Transverse colon (tissue), 4 donors: Measurements from ENCODE around the gene TMEM114. TPM values are rescaled to one million over a fixed set of nuclear protein-coding genes. Genes with fewer than 3 reads are reported as not detected.

Experiments
- DNase-seq: peaks from one replicate; pipeline ENCODE4 v3.0.0-alpha.2; 2019
- H3K27ac ChIP-seq, 4 donors: fragments of 200-600 bp; sonication (generic); 2 replicates each; pipeline ENCODE4 v1.5.1; 2016 to 2018; ENCODE audit warnings: inconsistent platforms in 4 of 4
- H3K27me3 ChIP-seq: fragments of 200-600 bp; sonication (generic); 2 replicates; pipeline ENCODE4 v1.5.1; 2017; ENCODE audit warnings: inconsistent platforms
- H3K36me3 ChIP-seq, 4 donors: fragments of 200-600 bp; sonication (generic); 2 replicates each; pipeline ENCODE4 v1.5.1; 2017 to 2019; ENCODE audit warnings: inconsistent platforms in 4 of 4
- H3K4me1 ChIP-seq, 4 donors: fragments of 200-600 bp; sonication (generic); 2 replicates each; pipeline ENCODE4 v1.5.1; 2017 to 2020; ENCODE audit warnings: inconsistent platforms in 4 of 4
- H3K4me3 ChIP-seq, 4 donors: fragments of 200-600 bp; sonication (generic); 1 replicate in 1 of 4; 2 replicates in 3 of 4; pipeline versions ENCODE4 v1.5.1 to v1.6.1; 2017 to 2019; ENCODE audit warnings: inconsistent platforms in 4 of 4
- H3K9me3 ChIP-seq, 2 donors: fragments of 200-600 bp; sonication (generic); 2 replicates each; pipeline ENCODE4 v1.5.1; 2017 to 2019; ENCODE audit warnings: inconsistent platforms in 2 of 2
- CTCF ChIP-seq, 5 experiments: fragments of 200-600 bp in 3 of 5; fragments of 450-650 bp in 2 of 5; sonication (generic) in 3 of 5; IDR thresholded peaks; 1 replicate in 2 of 5; 2 replicates in 3 of 5; pipeline ENCODE4 v1.5.1; 2016 to 2017; ENCODE audit warnings: antibody characterized with exemption in 5 of 5, inconsistent platforms in 3 of 5, mild to moderate bottlenecking in 2 of 5, moderate library complexity in 1 of 5
- EP300 ChIP-seq: sonication (generic); formaldehyde crosslinking; IDR thresholded peaks from one replicate; pipeline ENCODE4 v1.6.1; 2017; ENCODE audit warnings: antibody characterized with exemption, low read depth
- POLR2A ChIP-seq: fragments of 450-650 bp; IDR thresholded peaks from one replicate; pipeline ENCODE4 v1.6.1; 2016; ENCODE audit warnings: antibody characterized with exemption, mild to moderate bottlenecking, moderate library complexity
- POLR2AphosphoS5 ChIP-seq, 3 donors: sonication (generic); formaldehyde crosslinking; IDR thresholded peaks; one replicate each; pipeline ENCODE4 v1.6.1; 2016; ENCODE audit warnings: antibody characterized with exemption in 3 of 3
- WGBS, 2 donors: methylation state at CpG; one replicate each; pipeline ENCODE4 v1.1.5; 2018; ENCODE audit warnings: low coverage in 1 of 2; 5-methylcytosine and 5-hydroxymethylcytosine counted together
- in situ Hi-C, 4 donors: fragments of 200-750 bp; cut with MboI; loops; one replicate each; pipeline versions ENCODE4 v1.15.0 to v1.15.1; 2017; ENCODE audit warnings: low sequenced_read_pairs in 3 of 4, low pct_ligation_motif_present in 1 of 4, low pct_unique_long_range_greater_than_20kb in 1 of 4
- intact Hi-C: fragments of 100-400 bp; cut with DNase I; formaldehyde crosslinking; loops from one replicate; pipeline ENCODE4 v1.15.1; 2023; ENCODE audit warnings: low total_unique reads
- total RNA-seq, 4 donors: library from RNA; depleted of rRNA; stranded (reverse); fragments of >200 nt; gene quantifications; one replicate each; pipeline ENCODE4 v1.1.0, GENCODE V29; 2016

TMEM114 gene
- total RNA-seq, 4 donors from 2014 or later: not detected

- Histone ChIP-seq H3K27me3 (no peaks in the 10 kb centered on the region), H3K4me3 (no peak overlapping the region), H3K36me3 (no peaks in the 10 kb centered on the region), H3K9me3 (no peaks in the 10 kb centered on the region), H3K4me1 (peaks cover 0 to 25% (median 11%) of the 10 kb centered on the region in 4 donors), H3K27ac (peak overlapping the region; percentile 63 to 80 (median 74))
- in situ Hi-C loops (no loop called here), intact Hi-C loops (no loop called here)
- TF ChIP-seq POLR2AphosphoS5 (IDR thresholded peaks at IDR 0.05) (no peak), POLR2A (no peak), CTCF (IDR thresholded peaks at IDR 0.05) (no peak), EP300 (no peak)
- DNase-seq: no peak
- WGBS, 2 donors: 57 to 80% methylated on average over 1 to 5 of the region's 5 CpGs
Measured at GRCh38 chr16:8519643-8520042, 70.7 kb downstream of the TMEM114 start.

Other genes with a start within 250 kb of the TMEM114 start
- 10 to 100 TPM; 30.0 to 71.0 (median 53.9) TPM for gene METTL22, start 31.2 kb upstream of the TMEM114 start, total RNA-seq
- 10 to 100 TPM; 15.7 to 35.2 (median 21.7) TPM for gene ABAT, start 84.1 kb upstream of the TMEM114 start, total RNA-seq
- 10 to 100 TPM in 1 of 4 donors, 1 to 10 TPM in 2, not detected in 1; 1.8 to 10.3 (median 9.7) TPM for gene TMEM186, start 207.1 kb upstream of the TMEM114 start, total RNA-seq
- gene PMM2, start 207.3 kb upstream of the TMEM114 start, total RNA-seq: 100 to 1,000 TPM in 1 of 4 donors, 10 to 100 TPM in 3; 26.2 to 114 (median 58.5) TPM